HG02798 (cell line): ENCODE results near the gene UPP2.

Experiments
- ATAC-seq: cut with Tn5 transposase; IDR thresholded peaks from one replicate; pipeline ENCODE4 v1.9.1; 2021; ENCODE audit warnings: mild to moderate bottlenecking; ENCODE audit not compliant: unreplicated experiment, poor library complexity

The UPP2 gene

DNA sequence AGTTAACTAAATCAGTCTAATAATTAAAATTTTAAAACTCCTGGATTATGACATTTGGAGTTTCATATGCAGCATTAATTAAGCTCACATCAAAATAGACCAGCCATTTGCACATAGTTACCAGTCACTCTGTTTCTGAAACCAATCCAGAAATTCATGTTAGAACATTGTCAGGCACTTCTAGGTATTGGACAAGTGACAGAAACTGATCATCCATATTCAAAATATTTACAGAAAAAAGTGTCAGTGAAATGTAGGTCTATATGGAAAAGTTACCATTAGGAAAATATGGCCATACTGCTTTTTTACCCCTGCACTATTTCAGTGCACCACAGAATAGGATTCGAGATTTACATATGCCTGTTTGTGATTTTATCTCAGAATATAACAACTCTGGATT is 33.4 kb downstream of the UPP2 start:
- no peak for ATAC-seq

DNA sequence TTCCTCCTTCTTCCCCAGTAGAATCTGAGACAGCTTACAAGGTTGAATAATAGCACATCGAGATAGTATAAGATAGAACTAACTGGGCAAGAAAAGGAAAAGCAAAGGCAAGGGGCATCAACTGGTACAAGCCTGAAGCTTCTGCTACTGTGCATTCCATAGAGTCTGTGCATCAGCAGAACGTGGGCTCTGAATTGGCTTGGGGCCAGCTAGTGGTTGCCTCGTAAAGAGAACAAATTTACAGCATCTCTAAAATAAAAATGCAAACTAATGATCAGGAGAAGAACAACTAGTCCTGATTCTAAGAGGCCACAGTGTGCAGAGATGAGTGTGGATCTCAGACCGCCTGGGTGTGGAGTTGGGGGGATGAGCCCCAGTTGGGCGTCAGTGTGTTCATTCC is 36.6 kb downstream of the UPP2 start:
- no peak for ATAC-seq

- no peak for ATAC-seq
These were observed 38.5 kb downstream of the UPP2 start for GRCh38 chr2:158140201-158140600.

- no peak for ATAC-seq
These were observed 40.5 kb downstream of the UPP2 start for GRCh38 chr2:158142165-158142564.

DNA sequence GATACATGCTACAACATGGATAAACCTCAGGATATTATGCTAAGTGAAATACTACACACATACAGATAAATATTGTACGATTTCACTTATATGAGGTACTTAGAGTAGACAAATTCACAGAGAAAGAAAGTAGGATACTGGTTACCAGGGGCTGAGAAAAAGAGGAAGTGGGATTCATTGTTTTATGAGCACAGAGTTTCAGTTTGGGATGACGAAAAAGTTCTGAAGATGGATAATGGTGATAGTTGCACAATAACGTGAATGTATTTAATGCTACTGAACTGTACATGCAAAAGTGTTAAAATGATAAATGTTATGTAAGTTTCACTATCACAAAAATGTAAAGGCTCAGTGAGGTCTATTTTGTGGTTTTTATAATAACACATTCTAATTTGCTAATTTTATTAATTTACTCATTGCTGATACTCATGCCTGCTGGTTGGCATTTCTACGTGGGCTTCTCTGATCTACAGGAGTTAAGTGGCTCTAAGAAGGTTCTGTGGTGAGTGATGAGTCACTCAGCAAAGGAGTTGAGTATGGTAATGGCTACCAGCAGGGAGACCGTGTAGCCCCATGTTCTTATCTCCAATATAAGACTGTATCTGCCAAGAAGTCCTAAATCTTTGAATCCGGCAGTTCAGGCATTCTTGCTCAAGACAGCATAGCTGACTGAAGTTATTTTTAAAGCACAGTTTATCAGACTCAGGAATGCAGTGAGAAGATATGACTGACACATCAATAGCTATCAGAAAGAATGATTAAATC is 41.1 kb downstream of the UPP2 start:
- no peak for ATAC-seq

DNA sequence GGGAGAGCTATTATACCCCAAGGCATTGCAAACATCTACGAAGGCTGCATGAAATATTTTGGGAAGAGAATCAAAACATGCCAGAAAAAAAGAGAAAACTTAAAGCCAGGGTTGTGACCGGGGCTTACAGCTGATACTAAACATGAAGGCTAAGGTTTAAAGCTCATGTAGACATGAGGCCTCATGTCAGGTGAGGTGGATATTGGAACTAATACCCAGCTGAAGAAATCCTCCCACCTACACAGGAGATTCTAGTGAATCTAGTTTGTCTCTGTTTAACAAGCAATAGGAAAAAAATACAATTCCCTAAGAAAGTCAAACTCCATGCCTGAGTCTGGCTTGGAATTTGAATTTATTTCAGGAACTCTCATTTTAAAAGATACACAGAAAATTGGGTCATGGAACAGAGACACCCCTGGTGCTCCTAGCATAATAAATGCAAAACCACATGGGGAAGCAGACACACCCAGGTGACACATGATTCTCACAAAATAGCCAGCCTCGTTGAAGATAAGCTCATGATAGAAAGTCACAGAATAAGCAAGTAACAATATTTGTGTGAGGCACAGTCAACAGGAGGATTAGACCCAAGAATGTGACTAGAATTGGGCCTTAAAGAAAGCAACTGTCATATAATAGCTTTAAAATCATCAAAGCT is 42.2 kb downstream of the UPP2 start:
- ATAC-seq: no peak

- no peak for ATAC-seq
These were observed 43.4 kb downstream of the UPP2 start for GRCh38 chr2:158144914-158145625.

DNA sequence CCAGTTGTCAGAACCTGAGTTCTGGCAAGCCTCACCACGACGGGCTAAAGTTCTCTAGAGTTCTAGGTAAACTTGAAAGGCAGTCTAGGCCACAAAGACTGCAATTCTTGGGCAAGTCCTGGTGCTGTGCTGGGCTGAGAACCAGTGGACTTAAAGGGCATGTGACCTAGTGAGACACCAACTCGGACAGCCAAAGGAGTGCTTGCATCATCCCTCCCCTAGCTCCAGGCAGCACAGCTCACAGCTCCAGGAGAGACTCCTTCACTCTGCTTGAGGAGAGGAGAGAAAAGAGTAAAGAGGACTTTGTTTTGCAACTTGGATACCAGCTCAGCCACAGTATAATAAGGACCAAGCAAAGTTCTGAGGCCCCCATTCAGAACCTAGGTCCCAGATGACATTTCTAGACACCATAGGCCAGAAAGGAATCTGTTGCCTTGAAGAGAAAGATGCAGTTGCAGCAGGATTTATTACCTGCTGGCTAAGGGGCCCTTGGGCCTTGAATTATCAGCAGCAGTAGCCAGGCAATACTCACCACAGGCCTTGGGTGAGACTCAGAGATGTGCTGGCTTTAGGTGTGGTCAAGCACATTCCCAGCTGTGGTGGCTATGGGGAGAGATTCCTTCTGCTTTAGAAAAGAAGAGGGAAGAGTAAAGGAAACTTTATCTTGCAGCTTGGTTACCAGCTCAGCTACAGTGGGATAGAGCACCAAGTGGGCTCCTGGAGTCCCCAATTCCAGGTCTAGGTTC is 51.8 kb downstream of the UPP2 start:
- ATAC-seq: no peak

DNA sequence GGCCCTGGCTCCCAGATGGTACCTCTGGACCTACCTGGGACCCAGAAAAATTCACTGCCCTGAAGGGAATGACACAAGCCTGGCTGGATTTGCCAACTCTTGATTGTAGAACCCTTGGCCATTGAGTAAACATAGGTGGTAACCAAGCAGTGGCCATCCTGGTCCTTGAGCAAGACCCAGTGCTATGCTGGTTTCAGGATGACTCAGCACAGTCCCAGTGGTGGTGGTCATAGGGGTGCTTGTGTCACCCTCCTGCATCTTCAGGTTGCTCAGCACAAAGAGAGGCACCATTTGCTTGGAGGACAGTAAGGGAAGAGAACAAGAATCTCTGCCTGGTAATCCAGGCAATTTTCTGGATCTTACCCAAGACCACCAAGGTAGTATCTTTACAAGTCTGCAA is 52.9 kb downstream of the UPP2 start:
- ATAC-seq: no peak

- no peak for ATAC-seq
These were observed 71.0 kb downstream of the UPP2 start for GRCh38 chr2:158172719-158173118.

DNA sequence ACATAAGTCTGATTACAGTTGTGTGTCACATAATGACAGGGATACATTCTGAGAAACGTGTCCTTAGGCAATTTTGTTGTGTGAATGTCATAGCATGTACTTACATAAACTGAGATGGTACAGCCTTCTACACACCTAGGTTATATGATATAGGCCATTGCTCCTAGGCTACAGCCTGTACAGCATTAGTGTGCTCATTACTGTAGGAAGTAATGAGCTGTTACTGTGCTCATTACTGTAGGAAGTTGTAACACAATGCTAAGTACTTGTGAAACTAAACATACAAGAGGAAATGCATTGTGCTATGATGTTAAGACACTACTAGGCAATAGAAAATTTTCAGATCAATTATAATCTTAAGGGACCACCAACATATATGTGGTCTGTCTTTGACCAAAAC is 72.8 kb downstream of the UPP2 start:
- ATAC-seq: no peak

DNA sequence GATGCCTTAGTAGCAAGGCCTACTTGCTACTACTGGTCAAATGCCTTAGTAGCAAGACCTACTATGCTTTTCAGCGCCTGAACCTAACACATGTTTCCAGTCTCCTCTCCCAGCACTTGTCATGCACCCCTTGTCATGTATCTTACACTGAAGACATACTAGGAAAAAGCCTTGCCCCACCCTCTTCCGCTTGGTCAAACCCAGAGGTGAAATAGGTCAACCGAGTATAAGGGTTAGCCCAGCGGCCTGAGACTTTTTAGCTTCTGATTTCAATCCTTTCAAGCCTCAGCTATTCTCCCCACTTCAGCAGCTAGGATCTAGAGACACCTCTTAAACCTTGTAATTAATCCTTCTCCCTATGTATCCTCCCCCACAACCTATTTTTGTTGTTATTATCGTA is 73.3 kb downstream of the UPP2 start:
- ATAC-seq: no peak

DNA sequence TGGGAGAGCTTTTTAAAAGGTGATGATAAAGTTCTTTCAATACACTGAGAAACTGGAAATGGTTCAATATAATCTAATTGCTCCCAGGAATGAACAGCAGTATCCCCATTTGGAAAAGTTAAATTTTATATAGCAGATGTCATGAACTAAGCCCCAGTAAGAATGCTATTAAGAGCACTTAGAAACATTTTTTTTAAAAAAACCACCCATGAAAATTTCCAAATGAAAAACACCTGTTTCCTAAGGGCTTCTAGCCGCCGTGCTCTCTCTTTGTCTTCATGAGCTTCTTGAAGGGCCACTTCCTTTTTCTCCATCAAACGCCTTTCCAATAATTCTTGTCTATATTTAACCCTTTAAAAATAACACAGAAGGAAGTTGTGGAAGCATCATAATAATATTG is 77.0 kb downstream of the UPP2 start:
- ATAC-seq: no peak

- peak; percentile 56 for ATAC-seq
These were observed 78.0 kb downstream of the UPP2 start for GRCh38 chr2:158179660-158180059.

DNA sequence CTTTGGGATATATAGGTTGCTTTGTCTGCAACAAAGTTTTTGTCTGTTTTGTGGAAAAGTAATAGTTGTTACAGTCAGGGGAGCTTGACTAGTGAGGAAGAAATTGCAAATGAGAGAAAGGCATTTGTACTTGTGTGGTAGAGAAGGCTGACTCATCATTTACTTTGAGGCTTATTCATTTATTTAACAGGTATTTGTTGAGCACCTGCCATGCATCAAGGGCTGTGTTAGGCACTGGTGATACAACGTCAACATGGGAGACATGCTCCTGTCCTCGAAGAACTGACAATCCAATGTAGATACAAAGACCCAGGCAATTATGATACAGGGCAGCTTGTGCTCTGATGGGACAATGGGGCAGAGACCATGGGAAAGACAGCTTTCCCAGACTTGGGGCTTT is 79.5 kb downstream of the UPP2 start:
- ATAC-seq: no peak

GRCh38 chr2:158182676-158183295 is 81.1 kb downstream of the UPP2 start:
- no peak for ATAC-seq

DNA sequence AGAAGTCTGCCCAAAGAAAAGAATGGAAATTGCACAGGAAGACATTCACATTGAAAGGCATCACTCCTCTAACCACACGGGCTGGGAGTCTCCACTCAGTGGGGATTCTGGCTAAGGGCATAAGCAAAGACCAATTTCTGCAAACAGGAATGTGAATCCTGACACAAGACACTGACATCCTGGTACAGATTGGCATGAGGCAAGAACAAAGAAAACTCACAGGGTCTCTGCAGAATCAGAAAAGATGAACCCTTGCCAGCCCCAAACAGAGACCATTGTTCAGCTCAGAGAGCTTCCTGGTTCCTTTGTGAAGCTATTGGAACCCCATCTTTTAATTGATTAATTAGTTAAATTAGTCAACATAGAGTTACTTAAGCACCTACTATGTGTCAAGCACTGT is 82.3 kb downstream of the UPP2 start:
- no peak for ATAC-seq

- no peak for ATAC-seq
These were observed 83.1 kb downstream of the UPP2 start for GRCh38 chr2:158184556-158185343.
